ENCODE results near the gene SLC29A2.

SLC29A2 gene

GRCh38 chr11:66316849-66317251 is 54.7 kb downstream of the SLC29A2 start, which contains the start of gene CD248:
CD248 (minus strand) TSS chr11:66317044; CDS start chr11:66317027, 17 bp downstream.
- no peak for TF ChIP-seq CTCF (IDR thresholded peaks at IDR 0.05)

DNA sequence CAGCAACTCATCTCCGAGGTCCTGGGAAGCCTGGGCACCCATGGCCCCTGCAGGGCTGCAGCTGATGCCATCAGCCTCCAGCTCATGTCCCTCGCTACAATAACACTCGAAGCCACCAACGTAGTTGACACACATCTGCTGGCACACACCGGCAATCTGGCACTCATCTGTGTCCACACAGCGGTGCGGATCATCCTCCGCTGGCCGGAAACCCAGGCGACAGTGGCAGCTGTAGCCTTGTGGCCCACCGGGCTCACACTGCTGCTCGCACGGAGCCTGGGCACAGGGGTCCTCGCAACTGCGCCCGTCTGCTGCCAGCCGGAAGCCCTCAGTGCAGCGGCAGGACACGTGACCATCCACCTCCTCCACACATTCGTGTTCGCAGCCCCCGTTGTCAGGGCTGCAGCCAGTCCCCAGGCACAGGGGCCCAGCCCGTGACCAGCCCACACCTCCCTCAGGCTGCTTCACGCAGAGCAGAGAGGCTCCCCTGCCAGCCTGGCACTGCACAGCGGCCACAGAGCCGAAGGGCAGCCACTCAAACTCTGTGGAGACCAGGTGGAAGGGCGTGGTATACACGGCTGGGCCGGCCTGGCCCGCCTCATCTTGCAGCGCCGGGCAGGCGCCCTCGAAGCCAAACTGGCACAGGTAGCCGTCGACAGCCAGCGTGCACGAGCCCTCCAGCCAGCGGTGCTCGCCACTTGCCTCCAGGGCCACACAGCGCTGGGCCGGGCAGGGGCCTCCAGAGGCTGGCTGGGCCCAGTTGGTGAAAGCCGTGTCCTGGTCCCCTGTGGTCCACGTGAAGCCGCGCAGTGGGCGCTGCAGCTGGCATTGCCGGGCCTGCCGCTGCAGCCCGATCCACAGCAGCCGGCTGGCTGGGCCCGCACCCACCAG is 55.4 kb downstream of the SLC29A2 start:
- TF ChIP-seq CTCF (IDR thresholded peaks at IDR 0.05) = no peak

DNA sequence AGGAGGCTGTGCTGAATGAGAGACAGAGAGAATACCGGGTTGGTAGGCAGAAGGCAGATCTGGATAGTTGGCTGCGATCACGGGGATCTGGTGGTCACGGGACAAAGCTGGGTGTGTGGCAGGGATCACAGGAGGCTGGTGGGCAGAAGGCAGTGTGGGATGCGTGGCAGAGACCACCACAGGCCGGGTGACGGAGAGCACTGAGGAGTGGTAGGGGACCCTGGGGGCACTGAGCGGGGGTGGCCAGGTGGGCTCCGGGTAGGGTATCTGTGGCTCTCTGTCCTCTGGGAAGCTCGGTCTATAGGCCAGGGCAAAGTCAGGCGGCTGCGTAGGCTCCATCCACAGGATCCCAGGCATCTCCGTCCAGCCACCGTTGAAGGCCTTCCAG is 56.1 kb downstream of the SLC29A2 start:
- no peak for TF ChIP-seq CTCF (IDR thresholded peaks at IDR 0.05)

DNA sequence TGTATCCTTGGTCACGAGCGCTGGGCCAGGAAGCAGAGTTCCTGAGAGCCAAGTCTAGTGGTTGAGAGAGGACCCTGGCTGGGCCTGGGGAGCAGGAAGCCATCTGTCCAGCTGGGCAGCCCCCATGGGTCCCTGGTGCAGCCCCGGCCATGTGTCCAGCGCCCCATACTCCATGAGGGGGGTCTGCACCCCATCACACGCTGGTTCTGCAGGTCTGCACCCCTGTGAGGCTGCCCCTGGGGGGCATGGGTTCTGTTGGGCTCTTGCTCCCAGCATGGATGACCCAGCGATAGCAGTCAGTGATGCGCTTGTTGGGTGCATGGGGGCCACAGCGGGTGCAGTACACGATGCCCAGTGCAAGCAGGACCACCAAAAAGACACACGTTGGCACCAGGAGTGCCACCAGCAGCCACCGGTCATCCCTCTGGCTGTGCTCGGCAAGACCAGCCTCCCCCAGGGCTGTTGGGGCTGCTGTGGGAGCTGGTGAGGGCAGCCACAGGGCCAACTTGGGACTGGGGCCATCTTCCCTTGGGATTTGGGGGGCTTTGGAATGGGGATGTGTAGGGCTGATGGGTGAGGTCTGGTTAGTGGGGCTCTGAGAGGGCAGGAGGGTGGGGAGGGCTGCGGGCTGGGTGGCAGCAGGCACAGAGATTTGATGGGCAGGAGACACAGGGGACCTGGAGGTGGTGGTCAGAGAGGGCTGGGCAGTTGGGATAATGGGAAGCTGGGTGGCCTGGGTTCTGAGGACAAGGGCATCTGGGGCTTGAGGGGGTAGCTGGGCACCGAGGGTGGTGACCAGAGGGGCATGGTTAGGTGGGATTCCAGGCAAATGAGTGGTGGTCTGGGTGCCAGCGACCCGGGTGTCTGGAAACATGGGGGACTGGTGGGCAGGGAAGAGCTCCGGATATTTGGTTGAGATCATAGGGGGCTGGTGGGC is 56.7 kb downstream of the SLC29A2 start:
- TF ChIP-seq CTCF (IDR thresholded peaks at IDR 0.05) = no peak

DNA sequence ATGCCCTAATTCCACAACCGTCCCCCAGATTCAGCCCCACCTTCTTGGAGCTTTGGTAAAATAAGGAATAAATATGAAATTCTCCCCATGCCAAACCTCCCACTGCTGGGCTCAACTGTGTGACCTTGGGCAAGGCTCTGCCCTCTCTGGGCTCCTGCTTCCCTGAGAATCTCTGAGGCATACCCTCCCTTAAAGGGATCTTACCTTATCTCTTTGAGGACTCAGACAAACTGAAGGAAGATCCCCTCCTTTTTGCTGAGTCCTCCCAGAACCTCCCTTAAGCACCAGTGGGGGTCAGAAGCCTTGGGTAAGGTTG is 57.4 kb downstream of the SLC29A2 start:
- no peak for TF ChIP-seq CTCF (IDR thresholded peaks at IDR 0.05)

- TF ChIP-seq CTCF (IDR thresholded peaks at IDR 0.05) = no peak
Measured at GRCh38 chr11:66313321-66314185, 58.0 kb downstream of the SLC29A2 start.

All from LNCAP (cell line).